Calu3 (cell line): ENCODE results near the gene SH3TC2. TPM values are rescaled to one million over a fixed set of nuclear protein-coding genes. Genes with fewer than 3 reads are reported as not detected.

ENCODE experiments used
- BruUV-seq: library from RNA; stranded (reverse); fragments of 400-500 nt; replicated peaks from 2 replicates; lab custom pipeline; 2021; lab: Mats Ljungman, UMichigan
- CTCF ChIA-PET: fragments of 300-600 bp; sonication (Branson Sonifier 250); formaldehyde crosslinking; loops from one replicate; lab custom pipeline; 2022; ENCODE audit warnings: antibody characterized with exemption; lab: Charles Lee
- DNase-seq: peaks from one replicate; pipeline ENCODE4 v3.0.0; 2022
- H3K27ac Mint-ChIP-seq: one replicate; pipeline ENCODE4 v1.8.0; 2022; ENCODE audit warnings: mixed read lengths; ENCODE audit not compliant: unreplicated experiment
- H3K27me3 Mint-ChIP-seq: one replicate; pipeline ENCODE4 v1.8.0; 2022; ENCODE audit warnings: mixed read lengths; ENCODE audit not compliant: unreplicated experiment
- H3K36me3 Mint-ChIP-seq: one replicate; pipeline ENCODE4 v1.8.0; 2022; ENCODE audit warnings: mild to moderate bottlenecking, moderate library complexity, mixed read lengths; ENCODE audit not compliant: insufficient read depth, unreplicated experiment
- H3K4me1 Mint-ChIP-seq: one replicate; pipeline ENCODE4 v1.8.0; 2022; ENCODE audit warnings: mild to moderate bottlenecking, low read depth, mixed read lengths; ENCODE audit not compliant: unreplicated experiment
- H3K4me3 Mint-ChIP-seq: one replicate; pipeline ENCODE4 v1.8.0; 2022; ENCODE audit warnings: mild to moderate bottlenecking, low read depth, moderate library complexity, mixed read lengths; ENCODE audit not compliant: unreplicated experiment
- H3K9me3 Mint-ChIP-seq: one replicate; pipeline ENCODE4 v1.8.0; 2022; ENCODE audit warnings: low read depth, mixed read lengths; ENCODE audit not compliant: unreplicated experiment
- CTCF ChIP-seq: fragments of 200-600 bp; IDR thresholded peaks from one replicate; pipeline ENCODE4 v1.8.0; 2022; ENCODE audit warnings: antibody characterized with exemption; ENCODE audit not compliant: unreplicated experiment
- intact Hi-C: fragments of 100-400 bp; cut with micrococcal nuclease; formaldehyde crosslinking; loops from one replicate; pipeline ENCODE4 v1.10.0; 2022; ENCODE audit not compliant: unreplicated experiment
- total RNA-seq: library from RNA; stranded (reverse); gene quantifications from 2 replicates; pipeline ENCODE4 v1.2.3, GENCODE V29; 2022

The SH3TC2 gene
- total RNA-seq, 1 experiment from 2014 or later: 60.3 TPM

GRCh38 chr5:149024477-149024876 lies 38.4 kb downstream of the SH3TC2 start:
- intact Hi-C loops: no loop called here
- CTCF ChIA-PET: interaction anchor here (0.8 to 1.9 kb wide), 6 partner anchors 11 to 294 kb away, joined by 3 to 9 read pairs (median 4); no protein-coding TSS in a partner anchor
- no TSS peak for BruUV-seq
- Mint-ChIP-seq H3K27me3 (no peaks in the 10 kb centered on the region), H3K4me1 (peaks cover 35% of the 10 kb centered on the region), H3K27ac (peak overlapping the region; percentile 19), H3K4me3 (no peak overlapping the region), H3K36me3 (peaks cover 7% of the 10 kb centered on the region), H3K9me3 (no peaks in the 10 kb centered on the region)
- no peak for DNase-seq
- no peak for TF ChIP-seq CTCF

GRCh38 chr5:149022200-149022599 lies 40.7 kb downstream of the SH3TC2 start:
- no peak for DNase-seq
- H3K27ac Mint-ChIP-seq: no peak overlapping the region
- H3K27me3 Mint-ChIP-seq: no peaks in the 10 kb centered on the region
- H3K36me3 Mint-ChIP-seq: peaks cover 6% of the 10 kb centered on the region
- CTCF ChIA-PET: no interaction called here
- no peak for TF ChIP-seq CTCF
- BruUV-seq: no TSS peak
- H3K9me3 Mint-ChIP-seq: no peaks in the 10 kb centered on the region
- no peak overlapping the region for H3K4me3 Mint-ChIP-seq
- intact Hi-C loops: no loop called here
- peaks cover 48% of the 10 kb centered on the region for H3K4me1 Mint-ChIP-seq

GRCh38 chr5:149019679-149020078 lies 43.2 kb downstream of the SH3TC2 start:
- TF ChIP-seq CTCF: no peak
- Mint-ChIP-seq H3K4me3 (peak overlapping the region; percentile 16), H3K36me3 (peaks cover 7% of the 10 kb centered on the region), H3K4me1 (peaks cover 48% of the 10 kb centered on the region), H3K27ac (peak overlapping the region; percentile 55), H3K9me3 (no peaks in the 10 kb centered on the region), H3K27me3 (no peaks in the 10 kb centered on the region)
- DNase-seq: no peak
- no TSS peak for BruUV-seq
- CTCF ChIA-PET: interaction anchor here (0.7 to 1.5 kb wide), 6 partner anchors 9 to 281 kb away, joined by 3 to 6 read pairs (median 4); no protein-coding TSS in a partner anchor
- intact Hi-C loops: no loop called here

- intact Hi-C loops: no loop called here
- Mint-ChIP-seq H3K27ac (peak overlapping the region; percentile 83), H3K4me3 (no peak overlapping the region), H3K27me3 (no peaks in the 10 kb centered on the region), H3K4me1 (peaks cover 41% of the 10 kb centered on the region), H3K9me3 (no peaks in the 10 kb centered on the region), H3K36me3 (peaks cover 11% of the 10 kb centered on the region)
- TF ChIP-seq CTCF: no peak
- BruUV-seq: no TSS peak
- no peak for DNase-seq
- CTCF ChIA-PET: interaction anchor here (0.5 to 1.5 kb wide), 6 partner anchors 9 to 280 kb away, joined by 3 to 6 read pairs (median 4); no protein-coding TSS in a partner anchor
These were observed 43.9 kb downstream of the SH3TC2 start for GRCh38 chr5:149018909-149019443.
